TTC549 (cell line): Measurements from ENCODE around the gene P2RY14.

Experiments
- FAIRE-seq: peaks from 2 replicates; lab custom pipeline; 2012; peaks lifted over from hg19 to GRCh38; lab: Jason Lieb, UNC

P2RY14 gene

DNA sequence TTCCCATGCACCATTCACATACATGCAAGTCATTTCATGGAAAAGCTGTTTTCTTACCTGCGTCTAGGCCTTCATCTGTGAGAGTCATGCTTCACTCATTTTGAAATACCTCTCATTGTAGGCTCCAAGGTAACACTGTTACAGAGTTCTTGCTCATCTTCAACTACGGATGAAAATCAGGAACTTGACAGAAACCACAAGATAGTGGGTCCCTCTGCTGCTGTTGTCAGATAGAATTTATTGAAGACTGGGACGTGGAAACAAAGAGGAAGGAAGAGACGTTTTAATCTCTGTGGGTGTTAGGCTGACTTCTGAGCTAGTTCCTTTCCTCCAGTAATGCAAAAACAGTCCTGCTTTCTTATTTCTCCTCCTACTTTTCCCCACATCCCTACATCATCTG lies at the start of gene P2RY14:
Gene P2RY14, minus strand, starts transcription at position 313 of the 400 bp plus-strand sequence. CDS start 64,226 bp downstream, outside the sequence.
- FAIRE-seq, result no peak

DNA sequence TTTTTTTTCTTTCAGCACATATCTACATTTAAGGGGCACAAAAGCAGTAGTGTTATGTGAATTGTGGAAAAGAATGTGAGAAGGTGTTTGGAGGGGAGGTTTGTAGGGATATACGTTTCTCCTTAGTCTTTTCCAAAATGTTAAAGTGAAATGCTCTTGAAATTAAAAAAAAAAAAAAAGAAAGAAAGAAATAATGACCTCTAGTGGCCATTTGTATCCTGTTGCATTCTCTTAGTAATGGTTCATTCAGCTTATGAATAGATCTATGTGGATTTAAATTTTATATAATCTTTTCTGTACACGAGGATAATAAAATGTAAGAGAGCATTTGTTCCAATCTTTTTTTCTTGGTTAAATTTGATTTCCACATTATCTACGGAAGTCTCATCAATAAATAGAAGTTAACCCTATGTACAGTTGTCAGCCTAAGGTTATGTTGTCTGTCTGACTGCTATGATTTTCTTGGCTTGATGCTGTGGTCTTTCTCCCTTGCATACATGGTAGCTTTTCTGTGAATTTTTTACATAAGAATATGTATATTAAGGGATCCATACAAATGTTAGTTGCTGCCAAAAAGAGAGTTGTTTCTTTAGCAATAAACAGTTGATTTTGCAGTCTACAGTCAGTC lies 49.3 kb upstream of the P2RY14 start:
- FAIRE-seq, result peak; percentile 83

DNA sequence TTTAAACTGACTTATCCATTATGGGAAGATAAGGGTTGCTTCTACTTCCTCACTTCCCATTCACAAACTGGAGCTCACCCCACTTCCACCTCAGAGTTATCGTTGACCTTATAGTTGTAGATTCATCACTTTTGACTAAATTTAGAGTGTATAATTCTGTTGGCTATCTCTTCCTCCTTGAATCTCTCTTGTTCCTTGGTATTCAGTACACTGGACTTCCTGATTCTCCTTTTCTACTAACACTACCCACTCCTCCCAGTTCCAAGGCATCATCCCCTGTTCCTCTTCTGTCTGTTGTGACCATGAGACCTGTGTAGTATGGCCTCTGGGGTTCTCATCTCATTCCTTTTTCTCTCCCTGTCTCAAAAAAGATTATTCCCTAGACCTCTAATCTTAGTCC lies 44.2 kb upstream of the P2RY14 start:
- FAIRE-seq, result no peak

DNA sequence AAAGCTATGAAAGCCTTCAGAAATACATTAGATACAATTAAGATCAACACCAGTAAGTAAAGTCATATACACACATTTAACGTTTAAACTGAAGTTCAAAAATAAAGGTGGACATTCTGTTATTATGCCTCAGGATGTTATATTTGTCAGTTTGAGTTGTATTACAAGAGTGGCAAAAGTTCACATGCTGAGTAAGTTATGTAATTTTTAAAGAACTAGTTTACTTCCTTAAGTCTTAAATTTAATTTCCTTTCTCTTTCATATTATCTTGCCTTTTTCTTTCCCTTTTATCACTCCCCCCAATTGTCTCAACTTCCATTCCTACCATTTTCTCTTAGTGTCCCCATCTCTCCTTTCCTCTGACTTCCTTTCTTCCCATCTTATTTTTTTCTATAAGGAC lies 43.2 kb upstream of the P2RY14 start:
- FAIRE-seq, result no peak

DNA sequence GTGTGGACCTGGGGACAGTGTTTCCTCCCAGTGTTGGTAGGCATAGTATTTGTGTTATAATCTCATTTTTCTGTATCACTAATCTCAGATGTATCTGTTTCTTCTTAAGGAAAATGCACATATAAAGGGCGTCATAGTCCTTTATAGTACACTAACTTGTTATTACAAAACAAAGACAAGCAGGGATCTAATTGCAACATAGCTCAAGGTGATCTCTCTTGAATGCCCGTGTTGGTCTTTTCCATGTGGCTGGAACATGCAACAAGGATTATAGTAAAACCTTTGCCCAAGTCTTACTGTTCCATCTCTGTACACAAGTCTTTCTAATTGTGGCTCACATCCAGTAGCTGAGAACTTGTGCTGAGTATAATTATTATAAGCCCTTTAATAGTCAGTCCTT lies 41.8 kb upstream of the P2RY14 start:
- no peak for FAIRE-seq

DNA sequence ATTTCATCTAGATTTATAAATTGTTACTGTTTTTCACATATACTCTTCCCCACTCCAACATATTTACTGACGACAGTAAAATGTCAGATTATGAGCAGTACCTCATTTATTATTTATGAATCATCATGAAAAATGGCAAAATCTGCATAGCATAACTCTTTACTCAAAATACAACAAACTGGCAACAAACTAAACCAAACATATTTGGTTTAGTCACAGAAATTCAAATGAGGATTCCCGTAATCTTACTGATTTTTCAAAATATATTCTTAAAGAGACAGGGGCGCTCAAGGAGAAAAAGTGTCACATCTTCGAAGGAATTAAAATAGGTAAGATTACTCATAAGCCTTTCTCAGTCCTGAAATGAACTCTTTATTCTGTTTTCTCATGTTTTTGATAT lies 41.3 kb upstream of the P2RY14 start:
- no peak for FAIRE-seq

DNA sequence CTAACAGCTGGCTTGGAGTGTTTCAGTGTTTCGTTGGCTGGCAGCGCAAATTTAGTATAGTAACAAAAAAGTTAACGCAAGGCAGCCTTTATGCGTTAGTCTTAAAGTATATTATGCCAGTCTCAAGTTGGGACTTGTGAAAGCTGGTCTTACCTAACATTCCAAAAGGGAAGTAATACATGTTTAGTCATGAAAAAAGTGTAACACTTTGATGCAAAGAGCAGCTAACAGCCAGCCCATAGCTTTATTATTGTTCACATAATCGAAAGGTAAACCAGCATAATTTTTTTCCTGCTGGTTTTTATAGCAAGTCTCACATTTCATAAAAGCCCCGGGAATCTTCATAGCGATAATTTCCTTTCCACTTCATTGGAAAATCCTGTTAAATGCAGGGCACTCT lies 40.6 kb upstream of the P2RY14 start:
- FAIRE-seq, result no peak

DNA sequence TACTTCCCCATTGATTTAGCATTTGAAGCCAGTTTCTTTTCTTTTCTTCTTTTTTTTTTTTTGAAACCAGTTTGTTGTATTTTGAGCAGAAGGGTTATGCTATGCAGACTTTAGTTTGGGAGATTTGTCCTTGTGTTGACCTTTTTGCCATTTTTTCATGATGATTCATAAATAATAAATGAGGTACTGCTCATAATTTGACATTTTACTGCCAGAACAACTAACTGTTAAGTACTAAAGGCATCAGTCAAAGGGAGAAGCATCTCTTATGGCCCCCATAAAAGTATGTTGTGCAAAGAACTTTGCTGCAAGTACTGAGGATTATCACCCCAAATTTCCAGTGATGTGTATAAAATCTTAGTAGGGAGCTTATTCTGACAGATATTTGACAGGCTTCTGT lies 40.0 kb upstream of the P2RY14 start:
- no peak for FAIRE-seq

DNA sequence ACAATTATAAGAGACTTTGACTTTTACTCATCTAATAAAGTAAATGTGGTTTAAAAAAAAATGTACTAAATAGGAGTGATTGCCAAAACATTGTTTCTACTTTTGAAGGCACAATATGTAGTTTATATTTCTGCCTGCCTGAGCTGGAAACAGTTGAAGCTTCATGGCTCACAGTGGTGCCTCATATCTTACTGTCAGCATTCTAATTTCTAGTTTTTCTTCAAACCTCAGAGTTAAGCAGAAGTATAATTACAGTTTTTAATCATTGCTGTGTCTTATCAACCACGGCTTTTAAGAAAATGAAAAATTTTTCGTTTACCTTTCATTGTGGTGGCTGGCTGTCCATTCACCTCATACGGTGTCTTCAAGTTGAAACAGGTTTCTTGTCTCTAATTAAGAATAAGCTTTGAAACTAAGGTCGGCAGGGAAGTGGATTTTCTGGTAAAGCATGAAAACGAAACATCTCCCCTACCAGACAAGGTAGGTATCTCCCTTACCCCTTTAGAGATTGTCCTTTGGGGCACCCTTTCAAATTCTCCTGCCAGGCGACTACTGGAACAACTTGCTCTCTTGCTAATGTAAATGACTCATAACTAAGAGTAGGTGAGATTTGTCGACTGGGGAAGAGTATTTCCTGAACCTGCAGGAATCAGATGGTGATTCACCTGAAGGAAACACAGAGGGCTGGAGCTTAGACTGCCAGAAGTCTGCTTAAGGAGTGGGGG lies 38.1 kb upstream of the P2RY14 start, which contains the start of gene GPR87:
Gene GPR87, minus strand, starts transcription at position 554 of the 725 bp plus-strand sequence. CDS start 16,720 bp downstream, outside the sequence.
- no peak for FAIRE-seq

DNA sequence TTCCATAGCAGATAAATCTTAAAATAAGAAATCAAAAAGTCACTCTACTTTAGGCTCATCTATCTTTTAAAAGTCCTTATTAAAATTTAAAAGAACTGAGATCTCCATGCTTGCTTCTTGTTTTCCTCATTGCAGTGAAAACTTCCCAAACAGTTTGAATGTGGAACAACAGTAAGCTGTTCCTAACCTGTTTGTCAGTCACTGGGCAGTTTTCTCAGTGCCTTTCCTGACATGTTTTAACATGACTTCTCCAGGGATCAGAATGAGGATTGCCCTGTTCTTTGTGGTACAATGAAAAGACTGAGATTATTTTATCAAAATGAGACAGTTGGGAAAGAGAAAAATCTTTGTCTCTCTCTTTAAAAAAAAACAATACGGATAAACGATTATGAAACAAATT lies 37.5 kb upstream of the P2RY14 start:
- no peak for FAIRE-seq

DNA sequence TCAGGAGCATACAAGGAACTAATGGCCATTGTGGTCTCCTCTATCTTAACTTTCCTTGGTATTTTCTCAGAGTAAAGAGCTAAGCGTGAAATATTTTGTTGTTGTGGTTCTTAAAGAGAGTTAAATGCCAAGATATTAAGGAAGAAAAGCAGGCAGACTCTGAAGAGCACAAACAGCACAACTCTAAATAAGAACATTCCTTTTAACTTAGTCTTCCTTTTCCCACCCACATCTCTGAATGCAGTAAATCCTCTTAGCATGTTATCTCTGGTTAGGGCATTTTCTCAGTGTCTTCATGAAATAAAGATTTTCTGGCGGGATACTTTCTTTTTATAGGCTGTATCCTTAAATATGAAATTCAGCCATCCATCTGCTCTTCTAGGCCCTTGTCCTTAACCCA lies 36.8 kb upstream of the P2RY14 start:
- no peak for FAIRE-seq

DNA sequence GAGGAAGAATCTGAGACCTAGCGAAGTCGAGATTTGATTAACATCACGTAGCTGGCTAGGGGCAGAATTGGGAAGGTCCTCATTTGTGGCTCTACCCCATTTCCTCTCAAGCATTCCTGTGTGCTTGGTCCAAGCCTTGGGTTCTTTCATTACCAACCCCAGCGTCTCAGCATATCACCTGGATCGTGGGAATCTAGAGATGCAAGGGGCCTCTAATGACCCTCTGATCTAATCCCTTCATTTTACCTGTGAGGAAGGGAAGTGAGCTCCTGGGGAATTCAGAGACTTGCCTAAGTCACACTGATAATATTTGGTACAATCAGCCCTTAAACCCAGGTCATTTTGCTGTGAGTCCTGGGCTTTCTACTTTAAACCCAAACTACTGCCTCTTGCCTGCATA lies 36.3 kb upstream of the P2RY14 start:
- FAIRE-seq, result no peak

DNA sequence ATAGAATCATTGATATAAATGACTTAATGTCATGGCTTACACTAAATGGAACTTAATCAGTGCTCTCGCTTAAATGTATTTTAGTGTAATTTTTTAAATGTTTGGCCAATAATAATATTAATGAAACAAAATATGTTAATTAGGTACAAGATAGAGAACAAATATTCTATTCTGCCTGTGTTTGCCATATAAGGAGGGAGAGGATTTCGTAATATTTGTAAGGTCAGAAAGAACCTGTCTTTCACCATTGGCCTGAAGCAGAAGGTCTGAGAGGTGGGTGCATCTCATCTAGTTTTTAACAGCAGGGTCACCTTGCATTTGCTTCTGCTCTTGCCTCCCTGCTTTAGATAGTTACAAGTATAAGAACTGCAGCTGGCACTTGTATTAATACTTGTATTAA lies 35.8 kb upstream of the P2RY14 start:
- FAIRE-seq, result no peak

DNA sequence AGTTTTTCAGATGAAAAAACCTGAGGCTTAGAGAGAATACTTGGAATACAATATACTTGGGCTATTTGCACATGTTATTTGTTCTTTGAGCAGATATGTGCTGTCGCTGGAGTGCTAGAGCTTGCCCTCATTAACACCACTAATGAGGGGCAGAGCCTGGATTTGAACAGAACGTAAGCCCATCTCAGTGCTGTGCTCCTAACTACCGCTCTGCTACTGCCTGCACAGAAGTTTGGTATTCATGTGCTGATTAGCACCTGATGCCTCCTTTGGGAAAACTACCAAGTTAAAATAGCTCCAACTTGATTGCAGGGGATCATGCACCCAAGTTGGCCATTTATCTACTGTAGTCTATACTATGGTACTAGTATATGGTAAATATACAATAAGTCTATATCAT lies 34.6 kb upstream of the P2RY14 start:
- no peak for FAIRE-seq

DNA sequence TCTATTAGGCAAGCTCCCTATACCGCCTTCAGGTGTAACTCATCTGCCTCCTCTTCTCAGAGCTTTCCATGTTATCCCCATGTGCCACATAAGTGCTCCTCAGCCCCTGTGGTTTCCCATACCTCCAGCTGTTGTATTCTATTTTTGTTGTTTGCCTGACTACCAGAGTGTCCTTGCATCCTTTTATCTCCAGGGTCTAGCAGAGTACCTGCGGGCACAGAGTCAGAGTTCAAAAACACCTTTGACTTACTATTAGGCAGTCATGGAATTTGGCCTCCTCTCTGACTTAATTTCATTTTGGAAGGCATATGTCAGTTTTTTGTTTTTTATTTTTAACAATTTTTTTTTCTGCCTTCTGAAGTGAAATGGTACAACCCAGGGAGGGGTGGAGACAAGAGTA lies 31.2 kb upstream of the P2RY14 start:
- no peak for FAIRE-seq

DNA sequence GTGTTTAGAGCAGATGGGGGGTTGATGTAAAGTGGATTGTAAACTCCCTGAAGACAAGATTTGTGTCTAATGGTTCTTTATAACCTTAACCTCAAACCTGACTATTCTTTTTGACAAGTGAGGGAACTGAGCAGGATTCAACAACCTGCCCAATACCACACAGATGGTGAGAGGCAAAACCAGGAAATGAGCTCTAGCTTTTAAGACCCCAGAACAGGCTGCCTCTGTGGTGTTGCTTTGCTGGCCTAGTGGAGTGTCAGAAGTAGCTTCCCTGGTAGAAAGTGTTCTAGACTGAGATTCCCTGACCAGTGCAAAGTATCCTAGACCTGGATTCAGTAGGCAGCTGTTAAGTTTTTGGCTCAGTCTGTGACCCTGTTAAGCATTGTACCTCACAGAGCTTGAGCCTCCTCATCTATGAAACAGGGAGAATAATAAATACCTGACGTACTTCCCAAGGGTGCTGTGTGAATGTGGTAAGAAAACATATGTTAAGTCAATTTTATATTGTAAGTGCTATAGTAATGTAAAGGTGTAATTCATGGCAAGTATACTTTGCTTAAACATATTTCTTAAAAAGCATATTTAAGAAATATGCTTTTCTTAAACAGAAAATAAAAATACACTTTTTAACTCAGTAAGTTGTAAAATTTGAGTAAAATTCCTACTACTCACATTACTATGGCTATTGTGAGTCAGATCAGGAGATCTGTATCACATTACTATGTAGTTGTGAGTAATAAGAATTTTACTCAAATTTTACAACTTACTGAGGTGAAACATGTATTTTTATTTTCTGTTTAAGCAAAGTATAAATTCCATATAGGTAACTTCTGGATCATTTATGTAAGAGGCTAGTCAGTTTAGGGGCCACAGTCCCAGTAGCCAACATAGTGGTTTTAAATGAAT lies 29.5 kb upstream of the P2RY14 start:
- FAIRE-seq, result no peak

DNA sequence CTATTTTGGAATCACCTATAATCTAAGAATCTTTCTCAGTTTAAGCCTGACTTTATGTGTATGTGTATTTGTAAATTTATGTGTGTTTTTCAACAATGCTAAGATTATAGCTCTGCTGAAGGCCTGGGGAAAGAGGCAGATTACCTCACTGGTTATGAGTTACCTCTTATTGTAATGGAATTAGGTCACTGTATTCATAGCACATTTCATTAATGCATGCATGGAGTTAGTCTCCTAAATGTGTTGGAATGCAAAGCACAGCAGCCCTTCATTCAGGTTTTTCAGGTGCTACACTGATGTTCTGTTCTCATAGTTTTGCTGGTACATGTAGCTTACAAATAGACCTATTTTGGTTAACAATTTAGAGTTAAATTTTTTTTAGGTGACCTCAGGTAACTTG lies 28.8 kb upstream of the P2RY14 start:
- no peak for FAIRE-seq

DNA sequence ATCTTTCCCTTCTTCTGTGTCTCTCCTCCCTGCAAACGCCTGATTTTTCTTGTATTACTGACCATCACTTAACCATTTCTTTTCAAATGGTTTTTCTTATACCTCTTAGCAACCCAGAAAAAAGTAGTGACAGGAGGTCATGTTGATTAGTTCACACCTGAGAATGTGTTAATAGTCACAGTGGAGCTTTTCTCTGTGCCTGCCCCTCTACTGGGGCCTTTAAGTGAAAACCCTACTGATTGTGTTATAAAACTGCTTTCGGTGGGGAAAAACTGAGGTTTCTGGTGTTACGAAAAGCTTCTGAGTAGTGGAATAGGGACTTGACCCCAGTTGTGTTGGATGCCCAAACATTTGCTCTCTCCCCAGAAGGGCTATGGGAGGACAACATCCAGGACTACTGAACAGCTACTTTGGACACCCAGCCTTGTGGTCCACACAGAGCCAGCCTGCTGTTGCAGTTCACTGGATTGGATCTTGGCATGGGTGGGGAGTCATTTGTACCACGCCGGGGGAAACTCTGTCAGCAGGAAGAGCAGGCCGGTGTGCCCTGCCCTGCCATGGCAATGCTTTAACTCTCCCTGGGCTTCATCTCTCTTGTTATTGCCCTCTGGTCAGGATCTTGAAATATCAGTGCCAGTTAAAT lies 27.9 kb upstream of the P2RY14 start:
- no peak for FAIRE-seq

DNA sequence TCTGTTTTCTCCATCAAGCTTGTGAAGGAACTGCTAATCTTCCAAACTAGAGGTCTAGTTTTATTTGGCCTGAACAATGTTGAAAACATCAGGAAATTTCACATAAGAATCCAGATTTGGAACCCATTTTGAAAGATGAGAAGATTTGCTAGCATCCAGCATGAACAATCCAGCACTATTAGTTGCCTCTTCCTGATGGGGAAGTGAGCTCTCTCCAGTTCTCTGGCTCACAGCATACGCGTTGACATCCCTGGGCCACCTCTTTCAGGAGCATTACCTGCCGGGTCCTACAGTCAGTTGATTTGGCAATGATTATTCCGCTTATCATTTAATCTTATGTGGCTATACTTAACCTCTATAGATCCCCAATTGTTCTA lies 27.4 kb upstream of the P2RY14 start:
- FAIRE-seq, result no peak

DNA sequence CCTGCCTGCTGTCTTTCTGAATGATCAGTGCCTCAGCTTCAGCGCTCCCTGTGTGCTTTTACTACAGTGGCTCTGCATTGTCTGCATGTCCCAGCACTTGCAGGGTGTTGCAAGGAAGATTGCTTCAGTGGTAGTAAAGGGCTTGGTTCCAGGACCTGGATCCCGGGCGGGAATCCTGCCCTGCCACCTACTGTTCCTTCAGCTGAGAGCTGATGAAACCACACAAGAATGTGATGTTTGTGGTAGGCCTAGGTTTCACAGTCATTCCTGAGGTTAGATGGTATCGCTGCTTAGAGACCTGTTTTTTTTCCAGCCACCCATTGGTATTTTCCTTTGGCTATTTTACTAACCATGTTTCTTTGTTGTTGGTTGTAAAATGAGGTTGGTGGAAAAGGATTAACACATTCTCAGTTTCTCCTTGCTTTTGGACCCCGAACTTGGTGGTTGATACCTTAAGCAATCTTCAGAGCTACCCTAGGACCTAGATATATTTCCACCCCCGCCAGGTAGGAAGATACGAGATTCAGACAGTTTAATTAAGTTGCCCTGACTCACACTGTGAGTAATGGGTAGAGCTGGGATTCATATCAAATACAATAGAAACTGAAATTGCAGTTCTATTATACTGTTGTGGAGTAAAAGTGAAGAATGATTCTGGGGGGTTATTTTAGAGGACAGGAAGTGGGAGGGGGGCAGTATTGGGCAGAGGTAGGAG lies 26.9 kb upstream of the P2RY14 start:
- FAIRE-seq, result no peak

DNA sequence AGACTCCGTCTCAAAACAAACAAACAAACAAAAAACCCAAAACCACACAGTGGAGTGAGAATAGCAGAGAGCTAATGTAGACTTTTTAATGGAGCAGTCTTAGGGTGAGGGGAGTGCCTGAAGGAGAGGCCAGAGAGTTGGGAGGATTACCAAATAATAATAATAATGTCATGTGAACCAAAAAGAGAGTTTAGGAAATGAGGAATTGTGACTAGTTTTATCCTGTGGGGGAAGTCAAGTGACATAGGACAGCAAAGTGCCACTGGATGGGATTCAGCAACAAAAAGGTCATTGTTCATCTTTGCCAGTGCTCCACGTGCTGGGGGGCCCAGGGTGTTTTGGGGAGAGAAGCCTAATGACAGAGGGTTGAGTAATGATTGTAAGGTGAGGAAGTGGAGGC lies 25.4 kb upstream of the P2RY14 start:
- FAIRE-seq, result no peak

DNA sequence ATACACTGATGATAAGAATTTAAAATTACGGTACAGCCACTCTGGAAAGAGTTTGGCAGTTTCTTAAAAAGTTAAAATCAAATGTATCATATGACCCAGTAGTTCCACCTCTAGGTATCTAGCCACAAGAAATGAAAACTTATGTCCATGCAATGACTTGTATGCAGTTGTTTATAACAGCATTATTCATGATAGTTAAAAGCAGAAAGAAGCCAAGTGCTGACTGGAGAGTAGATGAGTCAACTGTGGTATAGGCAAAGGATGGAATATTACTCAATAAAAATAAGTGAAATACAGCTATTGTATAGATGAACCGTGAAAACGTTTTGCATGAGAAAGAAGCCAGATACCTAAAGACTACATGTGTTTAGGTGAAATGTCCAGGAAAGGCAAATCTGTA lies 23.4 kb upstream of the P2RY14 start:
- no peak for FAIRE-seq
